Measurements from ENCODE around the gene IFNK. TPM values are rescaled to one million over a fixed set of nuclear protein-coding genes. Genes with fewer than 3 reads are reported as not detected.

IFNK gene
- total and polyA plus RNA-seq, 4 donors: not detected

DNA sequence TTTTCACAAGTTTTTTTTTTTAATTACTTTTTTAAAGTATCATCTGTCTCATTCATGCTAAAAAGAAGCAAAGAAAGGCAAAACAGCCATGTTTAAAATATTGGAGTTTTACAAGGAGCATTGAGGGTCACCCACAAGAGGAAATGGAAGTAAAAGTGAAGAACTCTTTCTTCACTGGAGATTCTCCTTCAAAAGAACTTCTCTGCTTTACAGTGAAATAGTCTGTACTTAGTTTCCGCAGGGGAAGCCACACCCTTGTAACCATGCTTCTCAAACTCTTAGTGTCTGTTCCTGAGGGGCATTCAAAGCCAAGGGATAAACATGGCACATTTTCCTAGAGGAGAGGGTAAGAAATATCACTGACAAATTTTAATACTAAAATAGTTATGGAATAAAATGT is 40.6 kb downstream of the IFNK start:
- Histone ChIP-seq H3K9me3 (ENCODE audit: control insufficient read depth in 4 of 4, low read length in 3 of 4) (no peaks in the 10 kb centered on the region), H3K4me3 (ENCODE audit: low read depth in 1 of 3, low read length in 3 of 3) (no peak overlapping the region), H3K27me3 (ENCODE audit: control insufficient read depth in 4 of 4, insufficient read depth in 4 of 4, low read length in 3 of 4) (no peaks in the 10 kb centered on the region), H3K36me3 (ENCODE audit: control insufficient read depth in 4 of 4, insufficient read depth in 3 of 4, low read depth in 1 of 4, low read length in 3 of 4) (peaks cover 0 to 20% (median 14%) of the 10 kb centered on the region in 4 donors), H3K4me1 (ENCODE audit: control insufficient read depth in 4 of 4, insufficient read depth in 4 of 4, low read length in 3 of 4) (peaks cover 0 to 15% (median 10%) of the 10 kb centered on the region in 4 donors), H3K27ac (ENCODE audit: low read depth in 1 of 2, low read length in 2 of 2) (no peak overlapping the region), H3K9ac (ENCODE audit: low read depth in 1 of 2, low read length in 2 of 2) (no peak overlapping the region)
- no peak for TF ChIP-seq NR2F2 (IDR thresholded peaks at IDR 0.05)
- no peak for TF ChIP-seq HNF4G (IDR thresholded peaks at IDR 0.05)
- no peak for DNase-seq (ENCODE audit: low spot score)
- 88% methylated on average over 1 of the region's 1 CpG for WGBS

DNA sequence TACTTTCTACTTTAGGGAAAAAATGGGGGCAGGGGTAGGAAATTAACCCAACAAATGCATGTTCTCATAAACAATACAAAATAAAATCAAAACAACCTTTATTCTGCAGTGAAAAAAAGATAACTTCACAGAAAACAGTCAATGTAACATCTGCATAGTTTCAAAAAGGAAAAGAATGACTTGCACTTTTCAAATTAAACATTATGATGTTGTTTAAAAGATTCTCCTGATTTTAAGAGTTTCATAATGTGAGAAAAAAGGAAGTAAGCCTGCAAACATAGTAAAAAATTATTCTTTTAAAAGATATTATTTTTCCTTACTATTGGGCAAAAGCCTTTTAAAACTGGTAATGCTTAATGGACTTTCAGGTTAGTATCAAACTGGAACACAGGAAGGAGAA is 41.6 kb downstream of the IFNK start:
- Histone ChIP-seq H3K27me3 (ENCODE audit: control insufficient read depth in 4 of 4, insufficient read depth in 4 of 4, low read length in 3 of 4) (no peaks in the 10 kb centered on the region), H3K9me3 (ENCODE audit: control insufficient read depth in 4 of 4, low read length in 3 of 4) (no peaks in the 10 kb centered on the region), H3K4me3 (ENCODE audit: low read depth in 1 of 3, low read length in 3 of 3) (no peak overlapping the region), H3K4me1 (ENCODE audit: control insufficient read depth in 4 of 4, insufficient read depth in 4 of 4, low read length in 3 of 4) (peaks cover 0 to 15% (median 10%) of the 10 kb centered on the region in 4 donors), H3K36me3 (ENCODE audit: control insufficient read depth in 4 of 4, insufficient read depth in 3 of 4, low read depth in 1 of 4, low read length in 3 of 4) (peaks cover 0 to 14% (median 11%) of the 10 kb centered on the region in 4 donors), H3K27ac (ENCODE audit: low read depth in 1 of 2, low read length in 2 of 2) (peak overlapping the region; percentile 32 to 33), H3K9ac (ENCODE audit: low read depth in 1 of 2, low read length in 2 of 2) (no peak overlapping the region)
- DNase-seq (ENCODE audit: low spot score): no peak
- TF ChIP-seq FOXA2 (IDR thresholded peaks at IDR 0.05) (no peak), NR2F2 (IDR thresholded peaks at IDR 0.05) (no peak), HNF4G (IDR thresholded peaks at IDR 0.05) (no peak), RXRA (IDR thresholded peaks at IDR 0.05) (no peak), RAD21 (IDR thresholded peaks at IDR 0.05) (no peak), HNF4A (conservative IDR thresholded peaks at IDR 0.05) (no peak), SP1 (IDR thresholded peaks at IDR 0.05) (no peak), EGR1 (IDR thresholded peaks at IDR 0.05; ENCODE audit: low read depth in 2 of 2) (no peak), GABPA (IDR thresholded peaks at IDR 0.05 in 1 of 2, conservative IDR thresholded peaks at IDR 0.05 in 1 of 2) (no peak)
- TF ChIP-seq, protein P1, sequence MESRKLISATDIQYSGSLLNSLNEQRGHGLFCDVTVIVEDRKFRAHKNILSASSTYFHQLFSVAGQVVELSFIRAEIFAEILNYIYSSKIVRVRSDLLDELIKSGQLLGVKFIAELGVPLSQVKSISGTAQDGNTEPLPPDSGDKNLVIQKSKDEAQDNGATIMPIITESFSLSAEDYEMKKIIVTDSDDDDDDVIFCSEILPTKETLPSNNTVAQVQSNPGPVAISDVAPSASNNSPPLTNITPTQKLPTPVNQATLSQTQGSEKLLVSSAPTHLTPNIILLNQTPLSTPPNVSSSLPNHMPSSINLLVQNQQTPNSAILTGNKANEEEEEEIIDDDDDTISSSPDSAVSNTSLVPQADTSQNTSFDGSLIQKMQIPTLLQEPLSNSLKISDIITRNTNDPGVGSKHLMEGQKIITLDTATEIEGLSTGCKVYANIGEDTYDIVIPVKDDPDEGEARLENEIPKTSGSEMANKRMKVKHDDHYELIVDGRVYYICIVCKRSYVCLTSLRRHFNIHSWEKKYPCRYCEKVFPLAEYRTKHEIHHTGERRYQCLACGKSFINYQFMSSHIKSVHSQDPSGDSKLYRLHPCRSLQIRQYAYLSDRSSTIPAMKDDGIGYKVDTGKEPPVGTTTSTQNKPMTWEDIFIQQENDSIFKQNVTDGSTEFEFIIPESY (IDR thresholded peaks at IDR 0.05): no peak
- TF ChIP-seq, protein P2, sequence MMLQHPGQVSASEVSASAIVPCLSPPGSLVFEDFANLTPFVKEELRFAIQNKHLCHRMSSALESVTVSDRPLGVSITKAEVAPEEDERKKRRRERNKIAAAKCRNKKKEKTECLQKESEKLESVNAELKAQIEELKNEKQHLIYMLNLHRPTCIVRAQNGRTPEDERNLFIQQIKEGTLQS (IDR thresholded peaks at IDR 0.05): no peak
- TF ChIP-seq, protein P3, sequence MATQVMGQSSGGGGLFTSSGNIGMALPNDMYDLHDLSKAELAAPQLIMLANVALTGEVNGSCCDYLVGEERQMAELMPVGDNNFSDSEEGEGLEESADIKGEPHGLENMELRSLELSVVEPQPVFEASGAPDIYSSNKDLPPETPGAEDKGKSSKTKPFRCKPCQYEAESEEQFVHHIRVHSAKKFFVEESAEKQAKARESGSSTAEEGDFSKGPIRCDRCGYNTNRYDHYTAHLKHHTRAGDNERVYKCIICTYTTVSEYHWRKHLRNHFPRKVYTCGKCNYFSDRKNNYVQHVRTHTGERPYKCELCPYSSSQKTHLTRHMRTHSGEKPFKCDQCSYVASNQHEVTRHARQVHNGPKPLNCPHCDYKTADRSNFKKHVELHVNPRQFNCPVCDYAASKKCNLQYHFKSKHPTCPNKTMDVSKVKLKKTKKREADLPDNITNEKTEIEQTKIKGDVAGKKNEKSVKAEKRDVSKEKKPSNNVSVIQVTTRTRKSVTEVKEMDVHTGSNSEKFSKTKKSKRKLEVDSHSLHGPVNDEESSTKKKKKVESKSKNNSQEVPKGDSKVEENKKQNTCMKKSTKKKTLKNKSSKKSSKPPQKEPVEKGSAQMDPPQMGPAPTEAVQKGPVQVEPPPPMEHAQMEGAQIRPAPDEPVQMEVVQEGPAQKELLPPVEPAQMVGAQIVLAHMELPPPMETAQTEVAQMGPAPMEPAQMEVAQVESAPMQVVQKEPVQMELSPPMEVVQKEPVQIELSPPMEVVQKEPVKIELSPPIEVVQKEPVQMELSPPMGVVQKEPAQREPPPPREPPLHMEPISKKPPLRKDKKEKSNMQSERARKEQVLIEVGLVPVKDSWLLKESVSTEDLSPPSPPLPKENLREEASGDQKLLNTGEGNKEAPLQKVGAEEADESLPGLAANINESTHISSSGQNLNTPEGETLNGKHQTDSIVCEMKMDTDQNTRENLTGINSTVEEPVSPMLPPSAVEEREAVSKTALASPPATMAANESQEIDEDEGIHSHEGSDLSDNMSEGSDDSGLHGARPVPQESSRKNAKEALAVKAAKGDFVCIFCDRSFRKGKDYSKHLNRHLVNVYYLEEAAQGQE (IDR thresholded peaks at IDR 0.05): no peak
- TF ChIP-seq, protein P4, sequence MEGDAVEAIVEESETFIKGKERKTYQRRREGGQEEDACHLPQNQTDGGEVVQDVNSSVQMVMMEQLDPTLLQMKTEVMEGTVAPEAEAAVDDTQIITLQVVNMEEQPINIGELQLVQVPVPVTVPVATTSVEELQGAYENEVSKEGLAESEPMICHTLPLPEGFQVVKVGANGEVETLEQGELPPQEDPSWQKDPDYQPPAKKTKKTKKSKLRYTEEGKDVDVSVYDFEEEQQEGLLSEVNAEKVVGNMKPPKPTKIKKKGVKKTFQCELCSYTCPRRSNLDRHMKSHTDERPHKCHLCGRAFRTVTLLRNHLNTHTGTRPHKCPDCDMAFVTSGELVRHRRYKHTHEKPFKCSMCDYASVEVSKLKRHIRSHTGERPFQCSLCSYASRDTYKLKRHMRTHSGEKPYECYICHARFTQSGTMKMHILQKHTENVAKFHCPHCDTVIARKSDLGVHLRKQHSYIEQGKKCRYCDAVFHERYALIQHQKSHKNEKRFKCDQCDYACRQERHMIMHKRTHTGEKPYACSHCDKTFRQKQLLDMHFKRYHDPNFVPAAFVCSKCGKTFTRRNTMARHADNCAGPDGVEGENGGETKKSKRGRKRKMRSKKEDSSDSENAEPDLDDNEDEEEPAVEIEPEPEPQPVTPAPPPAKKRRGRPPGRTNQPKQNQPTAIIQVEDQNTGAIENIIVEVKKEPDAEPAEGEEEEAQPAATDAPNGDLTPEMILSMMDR (IDR thresholded peaks at IDR 0.05; ENCODE audit: low read depth, low read length, missing input control): no peak
